CD1c-positive myeloid dendritic cell (primary cell): ENCODE measurements around the gene UBE2V1.
"Not testable (repeated sequence)": the region's sequence is repeated elsewhere in the genome, so short reads cannot be mapped to it uniquely, and the experiment has no call there.

Experiments used
- DNase-seq: peaks from one replicate; pipeline ENCODE4 v3.0.0-alpha.2; 2016; ENCODE audit errors: extremely low spot score

The UBE2V1 gene

DNA sequence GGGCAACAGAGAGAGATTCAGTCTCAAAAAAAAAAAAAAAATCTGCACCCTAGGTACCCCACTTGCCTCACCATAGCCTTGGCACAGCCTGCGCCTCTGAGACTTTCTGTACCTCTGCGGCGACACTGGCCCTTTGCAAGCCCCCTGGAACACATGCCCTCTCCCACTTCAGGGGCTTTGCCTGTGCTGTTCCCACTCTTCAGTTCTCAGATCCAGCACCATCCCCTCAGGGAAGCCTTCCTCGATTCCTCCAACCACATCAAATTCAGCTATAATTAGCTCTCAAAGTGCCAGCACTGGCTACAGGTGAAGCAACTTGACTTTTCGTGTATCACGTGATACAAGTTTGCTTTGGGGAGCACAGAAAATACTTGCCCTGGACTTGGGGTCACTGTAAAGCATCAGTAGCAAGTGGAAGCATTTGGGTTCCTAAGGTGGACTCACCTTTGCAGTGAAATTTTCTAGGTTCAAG, 2.1 kb upstream of the UBE2V1 start:
- DNase-seq: no peak

DNA sequence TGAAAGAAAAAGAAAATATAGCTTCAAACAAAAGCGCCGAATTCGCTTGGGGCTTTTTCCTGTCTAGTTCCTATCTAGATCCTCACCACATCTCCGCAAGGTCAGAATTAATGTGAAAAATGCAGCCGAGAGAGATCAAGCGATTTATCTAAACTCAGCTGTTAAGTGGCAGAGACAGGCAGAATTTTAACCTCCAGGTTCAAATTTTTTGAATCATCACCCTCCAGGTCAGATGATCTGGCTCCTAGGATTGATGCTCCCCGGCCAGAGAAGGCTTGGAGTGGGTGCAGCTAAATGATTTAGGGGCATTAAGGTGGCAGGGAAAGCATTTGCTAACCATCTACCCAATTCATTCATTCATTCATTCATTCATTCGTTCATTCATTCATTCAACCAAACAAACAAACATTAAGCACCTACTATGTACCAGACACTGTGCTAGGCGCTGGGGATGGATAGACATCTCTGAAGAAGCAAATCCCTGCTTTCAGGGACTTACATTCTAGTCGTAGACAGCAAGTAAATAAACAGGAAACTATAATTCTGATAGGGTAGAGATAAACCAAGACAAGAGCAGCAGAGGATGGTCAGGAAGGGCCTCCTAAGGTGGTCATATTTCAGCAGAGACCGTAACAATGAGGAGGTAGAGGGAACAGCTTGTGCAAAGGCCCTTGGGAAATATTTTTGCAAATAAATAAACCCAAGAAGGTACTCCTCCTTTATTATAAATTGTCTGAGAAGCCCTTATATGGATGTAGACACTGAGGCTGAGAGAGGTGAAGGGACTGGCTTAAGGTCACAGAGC, 672 bp upstream of the UBE2V1 start:
- DNase-seq: no peak

DNA sequence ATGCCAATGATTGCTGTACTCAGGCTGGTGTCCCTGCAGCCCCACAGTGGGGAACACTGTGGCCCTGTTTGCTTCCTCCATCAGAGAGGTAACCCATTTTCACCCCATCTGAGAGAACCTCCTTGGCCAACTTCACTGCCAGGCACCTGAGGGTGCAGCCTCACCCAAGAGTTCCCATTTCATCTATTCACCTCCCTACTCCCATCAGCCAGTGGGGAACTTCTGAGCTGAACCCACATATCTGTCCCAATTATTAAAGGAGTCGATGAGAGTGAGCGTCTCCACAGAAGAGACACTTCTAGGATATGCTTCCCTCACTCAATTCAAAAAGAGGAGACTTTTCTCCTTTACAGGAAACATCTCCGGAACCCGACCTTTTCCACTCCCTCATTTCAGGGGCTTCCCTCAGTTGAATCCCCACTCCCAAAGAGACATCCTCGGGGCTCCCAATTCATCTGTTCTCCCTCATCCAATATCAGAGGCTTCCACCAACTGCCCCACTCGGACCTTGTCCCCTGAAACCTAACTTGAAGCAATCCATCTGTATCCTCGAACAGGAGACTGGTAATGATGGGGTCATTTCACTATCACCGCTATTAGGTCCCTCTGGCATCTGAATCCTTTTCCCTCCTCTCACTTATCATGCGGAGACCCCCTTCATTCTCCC, 988 bp downstream of the UBE2V1 start:
- no peak for DNase-seq

DNA sequence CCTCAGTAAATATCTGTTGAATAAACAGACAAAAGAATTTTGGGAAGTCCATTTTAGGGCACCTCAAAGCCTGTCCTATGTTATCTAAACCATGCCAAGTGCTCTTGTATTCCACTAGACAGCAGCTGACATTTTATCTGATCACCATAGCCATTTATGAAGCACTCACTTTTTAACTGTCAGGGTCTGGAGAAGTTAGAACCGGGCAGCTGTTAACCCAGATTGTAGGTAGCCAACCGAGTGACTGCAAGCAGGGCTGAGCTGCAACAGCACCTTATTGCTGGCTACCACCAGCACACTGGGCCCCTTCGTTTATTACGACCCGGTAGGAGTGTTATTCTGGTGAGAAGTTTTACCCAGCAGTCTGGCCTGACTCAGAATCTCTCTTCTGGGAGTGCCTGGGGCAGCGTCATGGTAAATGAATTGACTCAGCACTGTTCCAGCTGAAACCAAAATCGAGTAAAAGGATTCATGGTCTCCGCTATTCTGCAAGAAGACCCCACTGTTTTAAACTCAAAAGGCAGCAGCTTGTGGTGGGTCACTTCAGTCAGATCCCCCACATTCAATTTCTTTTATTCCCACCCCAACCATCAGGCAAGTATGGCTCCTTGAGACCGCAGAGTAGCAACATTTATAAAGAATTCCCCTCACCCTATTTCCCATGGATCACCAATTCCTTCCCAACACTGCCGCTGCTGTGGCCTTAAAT, 1.7 kb downstream of the UBE2V1 start:
- DNase-seq: no peak

DNA sequence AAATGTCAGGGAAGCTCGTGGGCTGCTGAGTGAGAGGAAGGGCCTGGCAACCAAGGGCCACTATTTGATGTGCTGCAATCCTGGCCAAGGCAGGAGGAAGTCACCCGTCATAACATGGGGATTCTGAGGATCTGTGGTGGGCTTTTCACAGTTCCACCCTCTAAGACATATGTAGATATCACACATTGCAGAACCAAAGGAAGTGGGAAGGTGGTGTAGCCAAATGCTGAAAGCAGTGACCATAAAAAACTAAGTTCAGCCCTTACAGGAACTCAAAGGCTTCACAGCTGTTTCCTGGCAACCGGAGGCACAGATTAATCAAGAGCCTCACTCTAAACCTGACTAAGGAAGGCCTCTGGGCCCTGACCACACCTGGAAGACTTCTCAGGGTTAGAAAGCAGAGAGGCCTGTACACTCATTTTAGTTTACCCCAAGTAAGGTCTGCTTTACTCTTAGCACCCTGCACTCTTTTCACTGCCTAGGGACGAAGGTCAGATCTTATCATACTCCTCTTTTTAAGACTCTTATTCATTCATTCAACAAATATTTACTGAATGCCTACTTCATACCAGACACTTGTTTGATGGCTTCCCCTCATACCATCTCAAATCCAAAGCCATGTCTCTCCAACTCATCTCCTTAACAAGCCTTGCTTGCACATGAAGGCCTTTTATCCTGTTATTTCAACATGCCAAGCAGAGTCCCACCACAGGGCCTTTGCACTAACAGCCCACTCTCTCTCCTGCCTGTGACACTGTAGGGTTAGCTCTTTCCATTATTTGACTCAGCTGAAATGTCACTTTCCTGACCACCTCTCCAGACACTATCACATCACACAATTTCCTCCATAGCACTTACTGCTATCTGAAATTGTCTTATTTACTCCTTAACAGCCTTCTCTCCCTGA, 2.6 kb downstream of the UBE2V1 start:
- DNase-seq: peak; percentile 85

DNA sequence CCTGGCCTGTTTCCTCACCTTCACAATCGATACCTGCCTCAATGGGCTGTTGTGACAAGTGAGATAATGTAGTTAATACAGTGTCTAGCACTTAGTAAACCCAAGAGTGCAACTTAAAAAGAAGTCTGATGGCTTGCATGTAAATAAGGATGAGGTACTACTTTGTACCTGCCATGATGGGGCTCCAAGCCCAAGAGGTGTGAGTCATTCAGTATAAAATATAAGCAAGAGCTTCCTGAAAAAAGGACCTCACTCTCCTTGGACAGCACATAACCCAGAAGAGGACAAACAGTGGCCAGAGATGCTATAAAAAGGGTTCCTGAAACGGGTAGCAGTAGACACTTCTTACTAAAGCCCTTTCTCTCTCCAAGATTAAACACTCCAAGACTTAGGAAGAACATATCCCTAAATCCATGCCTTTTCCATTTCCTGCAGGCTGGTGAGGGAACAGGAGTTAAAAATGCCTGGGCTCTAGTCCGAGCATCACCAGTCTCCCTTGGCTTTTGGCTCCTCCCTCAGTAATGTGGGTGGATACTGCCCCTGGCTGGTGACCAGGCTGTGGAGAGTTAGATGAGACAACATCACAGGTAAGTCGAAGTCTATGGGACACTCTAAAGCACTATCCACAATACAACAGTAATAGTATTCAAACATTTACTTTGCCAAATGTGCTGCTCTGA, 4.3 kb downstream of the UBE2V1 start:
- no peak for DNase-seq

DNA sequence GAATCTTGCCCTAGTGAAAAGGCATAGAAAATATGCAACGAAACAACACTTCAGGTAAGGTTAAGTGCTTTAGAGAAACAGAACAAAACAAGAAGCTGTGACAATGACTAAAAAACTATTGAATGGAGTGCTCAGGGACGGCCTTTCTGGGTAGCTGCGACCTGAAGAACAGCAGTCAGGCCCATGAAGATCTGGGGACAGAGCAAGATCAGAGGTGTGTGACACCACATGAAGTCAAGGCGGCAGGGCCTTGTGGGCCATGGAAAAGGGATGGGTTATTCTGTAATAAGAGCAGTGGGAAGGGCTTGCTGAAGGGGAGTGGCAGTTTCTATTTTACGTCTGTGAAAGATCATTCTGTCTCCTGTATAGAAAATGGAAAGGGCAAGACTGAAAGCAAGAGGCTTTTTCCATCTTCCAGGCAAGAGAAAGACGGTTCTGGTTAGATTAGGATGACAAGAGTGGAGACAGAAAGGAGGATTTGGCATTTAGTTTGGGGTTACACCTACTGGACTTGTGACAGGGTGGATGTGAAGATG, 5.1 kb downstream of the UBE2V1 start:
- DNase-seq: no peak

DNA sequence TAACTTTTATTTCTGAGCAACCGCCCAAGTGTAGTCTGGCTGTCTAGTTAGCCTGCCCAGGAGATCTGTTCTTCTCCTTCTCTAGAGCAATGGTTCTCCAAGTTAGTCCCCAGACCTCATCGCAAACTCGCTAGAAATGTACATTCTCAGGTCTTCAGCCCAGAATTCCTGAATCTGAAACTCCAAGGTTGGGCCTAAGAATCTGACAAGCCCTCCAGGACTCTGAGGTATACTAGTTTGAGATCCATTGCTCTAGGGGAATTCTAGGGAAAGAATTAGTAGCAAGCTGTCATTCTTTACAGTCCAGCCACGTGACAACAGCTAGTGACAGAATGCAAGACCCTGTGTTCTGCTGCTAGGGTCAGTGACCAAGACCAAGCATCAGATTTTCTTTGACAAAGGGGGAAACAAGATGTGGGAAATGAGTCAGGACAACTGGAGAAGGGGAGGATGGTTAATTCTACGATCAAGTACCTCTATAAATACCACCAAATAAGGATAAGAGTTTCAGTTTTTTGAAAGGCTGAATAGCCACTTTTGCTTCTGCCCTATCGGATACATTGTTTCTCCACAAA, 5.8 kb downstream of the UBE2V1 start:
- DNase-seq: no peak

DNA sequence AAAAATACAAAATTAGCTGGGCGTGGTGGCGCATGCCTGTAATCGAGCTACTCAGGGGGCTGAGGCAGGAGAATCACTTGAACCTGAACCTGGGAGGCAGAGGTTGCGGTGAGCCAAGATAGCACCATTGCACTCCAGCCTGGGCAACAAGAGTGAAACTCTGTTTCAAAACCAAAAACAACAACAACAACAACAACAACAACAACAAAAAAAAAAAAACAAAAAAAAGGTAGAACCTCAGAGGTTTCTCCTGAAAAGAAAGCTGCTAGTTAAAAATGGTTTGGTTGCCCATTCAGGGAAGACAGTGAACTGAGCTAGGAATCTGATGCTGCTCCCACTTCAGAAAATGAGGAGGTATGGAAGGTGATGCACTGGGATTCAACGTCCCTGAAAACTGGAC, 6.3 kb downstream of the UBE2V1 start:
- DNase-seq: not testable (repeated sequence)

DNA sequence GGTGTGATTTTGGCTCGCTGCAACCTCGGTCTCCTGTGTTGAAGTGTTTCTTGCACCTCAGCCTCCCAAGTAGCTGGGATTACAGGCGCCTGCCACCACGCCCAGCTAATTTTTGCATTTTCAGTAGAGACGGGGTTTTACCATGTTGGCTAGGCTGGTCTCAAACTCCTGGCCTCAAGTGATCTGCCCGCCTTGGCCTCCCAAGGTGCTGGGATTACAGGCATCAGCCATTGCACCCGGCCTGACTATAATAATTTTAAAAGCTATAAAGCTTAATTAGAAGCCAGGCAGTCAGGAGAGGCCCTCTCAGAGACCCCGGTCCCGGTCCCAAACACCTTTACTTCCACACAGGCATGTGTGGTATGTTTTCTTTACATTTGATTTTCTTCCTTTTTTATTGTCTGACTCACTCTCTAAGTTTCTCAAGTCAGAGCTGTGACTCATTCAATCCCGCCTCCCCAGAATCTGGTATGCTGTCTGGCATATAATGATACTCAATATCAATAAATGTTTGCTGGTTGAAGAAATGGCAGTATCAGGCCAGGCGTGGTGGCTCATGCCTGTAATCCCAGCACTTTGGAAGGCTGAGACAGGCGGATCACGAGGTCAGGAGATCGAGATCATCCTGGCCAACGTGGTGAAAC, 9.4 kb downstream of the UBE2V1 start:
- DNase-seq: peak; percentile 79

DNA sequence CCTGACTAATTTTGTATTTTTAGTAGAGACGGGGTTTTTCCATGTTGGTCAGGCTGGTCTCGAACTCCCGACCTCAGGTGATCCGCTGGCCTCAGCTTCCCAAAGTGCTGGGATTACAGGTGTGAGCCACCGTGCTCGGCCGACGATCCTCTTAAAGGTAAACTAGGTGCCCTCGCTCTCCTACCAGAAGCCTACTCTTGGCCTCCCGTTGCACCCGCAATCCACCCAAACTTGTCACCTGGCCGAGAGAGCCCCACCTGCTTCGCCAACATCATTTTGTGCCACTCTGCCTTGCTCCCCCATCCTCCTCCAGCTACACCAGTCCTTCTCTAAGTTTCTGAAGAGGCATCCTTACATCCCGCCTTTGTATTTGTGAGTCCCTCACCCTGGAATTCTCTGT, 10.4 kb downstream of the UBE2V1 start:
- DNase-seq: not testable (repeated sequence)

DNA sequence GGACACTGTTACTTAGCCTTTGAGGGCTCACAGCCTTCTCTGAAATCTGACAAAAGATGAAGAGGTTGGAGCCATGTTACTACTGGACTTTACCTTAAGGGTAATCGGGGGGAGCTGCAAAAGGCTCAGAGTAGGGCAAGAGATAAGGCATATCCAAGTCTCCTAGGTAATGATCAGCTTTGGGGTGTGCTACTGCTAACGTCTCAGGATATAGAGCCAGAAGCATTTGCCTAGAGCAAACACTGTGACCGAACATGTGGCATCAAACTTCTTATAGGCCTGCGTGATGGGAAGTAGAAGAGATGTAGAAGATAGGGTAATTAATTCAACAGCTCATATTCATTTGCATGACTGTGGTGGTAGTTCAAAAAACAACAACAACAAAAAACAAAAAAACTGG, 11.1 kb downstream of the UBE2V1 start:
- no peak for DNase-seq

DNA sequence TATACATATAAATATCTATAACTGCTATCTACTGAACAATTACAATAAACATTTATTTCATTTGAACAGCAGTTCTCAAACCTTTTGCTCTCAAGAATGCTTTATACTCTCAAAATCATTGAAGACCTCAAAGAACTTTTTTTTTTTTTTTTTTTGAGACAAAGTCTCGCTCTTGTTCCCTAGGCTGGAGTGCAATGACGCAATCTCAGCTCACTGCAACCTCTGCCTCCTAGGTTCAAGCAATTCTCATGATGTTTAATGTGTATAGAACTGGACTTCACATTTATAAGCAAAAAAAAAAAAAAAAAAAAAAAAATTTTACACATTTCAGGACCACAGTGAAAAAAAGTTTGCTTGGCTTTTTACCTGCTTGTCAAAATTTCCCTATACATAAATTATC, 11.7 kb downstream of the UBE2V1 start:
- DNase-seq: no peak

DNA sequence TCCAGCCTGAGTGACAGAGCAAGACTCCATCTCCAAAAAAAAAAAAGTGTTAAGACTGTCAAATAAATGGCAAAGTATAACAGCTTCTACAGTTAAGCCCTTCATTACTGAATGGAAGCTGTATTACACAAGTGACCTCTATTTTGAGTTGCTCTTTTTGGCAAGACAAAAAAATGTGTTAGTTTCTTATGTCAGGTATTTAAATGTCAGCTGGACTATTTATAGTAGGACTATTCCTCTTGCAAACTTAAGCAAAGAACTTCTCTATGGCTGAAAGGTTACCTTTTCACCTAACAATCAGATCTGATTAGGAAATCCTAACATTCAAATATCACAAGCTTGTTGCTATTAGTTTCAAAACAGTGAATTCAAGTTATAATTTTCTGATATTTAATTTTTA, 12.4 kb downstream of the UBE2V1 start:
- DNase-seq: no peak

DNA sequence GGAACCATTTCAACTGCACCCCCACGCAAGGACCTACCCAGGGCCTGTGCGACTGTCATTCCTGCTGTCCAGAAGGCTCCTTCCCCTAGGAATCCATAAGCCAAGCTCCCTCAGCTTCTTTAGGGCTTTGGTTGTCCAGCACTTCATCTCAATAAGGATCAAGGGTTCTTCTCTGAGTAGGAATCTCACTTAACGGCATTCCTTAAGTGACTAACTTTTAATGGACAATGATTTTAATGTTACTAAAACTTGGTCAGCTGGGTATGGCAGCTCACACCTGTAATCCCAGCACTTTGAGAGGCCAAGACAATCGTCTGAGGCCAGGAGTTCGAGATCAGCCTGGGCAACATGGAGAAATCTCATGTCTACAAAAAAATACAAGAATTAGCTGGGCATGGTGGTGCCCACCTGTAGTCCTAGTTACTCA, 13.4 kb downstream of the UBE2V1 start:
- no peak for DNase-seq

DNA sequence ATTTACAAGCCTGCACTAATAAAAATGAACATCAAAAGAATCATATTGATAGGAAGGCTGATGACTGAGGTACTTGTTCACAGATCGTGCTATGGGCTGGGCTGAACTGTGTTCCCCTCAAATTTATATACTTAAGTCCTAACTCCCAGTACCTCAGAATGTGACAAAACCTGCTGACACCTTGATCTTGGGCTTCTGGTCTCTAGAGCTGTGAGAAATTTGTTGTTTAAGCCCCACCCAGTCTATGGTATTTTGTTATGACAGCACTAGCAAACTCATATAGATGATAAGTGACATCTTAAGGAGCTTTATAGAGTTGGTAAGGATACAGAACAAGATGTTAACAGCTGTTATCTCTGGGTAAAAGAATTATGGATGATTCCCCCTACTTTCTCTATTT, 13.8 kb downstream of the UBE2V1 start:
- no peak for DNase-seq

DNA sequence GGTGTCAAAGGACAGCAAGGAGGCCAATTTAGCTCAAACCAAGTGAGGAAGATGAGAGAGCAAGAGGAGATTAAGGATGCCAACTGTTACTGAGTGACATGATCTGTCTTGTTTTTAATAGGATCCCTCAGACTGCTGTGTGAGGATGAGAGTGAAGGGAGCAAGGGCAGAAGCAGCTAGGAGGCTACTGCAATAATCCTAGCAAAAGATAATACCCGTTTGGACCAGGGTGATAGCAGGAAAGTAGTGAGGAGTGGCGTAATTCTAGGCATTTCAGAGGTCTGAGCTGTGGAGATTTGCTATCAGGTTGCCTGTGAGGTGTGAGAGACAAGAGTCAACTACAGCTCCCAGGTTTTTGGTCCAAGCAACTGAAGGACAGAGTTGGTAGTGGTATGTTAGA, 14.7 kb downstream of the UBE2V1 start:
- no peak for DNase-seq

DNA sequence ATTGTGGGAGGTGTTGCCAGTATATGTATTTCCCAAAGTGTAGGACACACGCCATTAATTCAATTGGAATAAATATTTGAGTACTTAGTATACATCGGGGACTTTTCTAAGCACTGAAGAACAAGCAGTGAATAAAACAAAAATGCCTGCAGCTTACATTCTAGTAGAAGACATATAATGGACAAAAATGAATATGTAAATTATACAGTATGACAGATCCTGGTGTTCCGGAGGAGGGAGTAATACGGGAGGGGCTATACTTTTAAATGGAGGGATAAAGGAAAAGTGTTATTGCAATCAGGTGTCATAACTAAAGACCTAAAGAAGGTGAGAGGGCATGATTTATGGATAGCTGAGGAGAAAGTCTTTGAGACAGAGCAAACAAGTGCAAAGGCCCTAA, 15.1 kb downstream of the UBE2V1 start:
- no peak for DNase-seq

DNA sequence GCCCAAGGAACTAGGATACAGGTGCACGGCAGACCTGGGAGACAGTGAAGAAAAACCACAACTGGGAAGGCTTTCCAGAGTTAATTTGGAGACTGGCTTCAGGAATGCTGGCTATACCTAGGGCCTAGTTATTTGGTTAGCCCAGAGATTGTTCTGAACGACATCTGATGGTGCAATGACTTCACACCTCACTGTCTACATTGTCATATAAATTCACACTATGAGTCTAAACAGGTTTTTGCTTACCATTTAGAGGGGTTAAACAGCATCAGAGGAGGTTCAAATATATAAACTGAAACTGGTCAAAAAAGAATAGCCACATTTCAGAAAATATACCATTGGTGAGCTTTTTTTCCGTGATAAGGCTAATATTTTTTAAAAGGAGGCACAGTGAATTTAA, 16.7 kb downstream of the UBE2V1 start:
- DNase-seq: no peak
